H1 (cell line): ENCODE measurements around the gene SRM. TPM values are rescaled to one million over a fixed set of nuclear protein-coding genes. Genes with fewer than 3 reads are reported as not detected.

ENCODE experiments used
- EZH2 ChIP-seq: fragments of 200-600 bp; sonication (generic); IDR thresholded peaks from 2 replicates; pipeline ENCODE4 v1.7.1; 2012; ENCODE audit warnings: low read depth, mild to moderate bottlenecking, moderate library complexity, low read length, inconsistent platforms; ENCODE audit not compliant: severe bottlenecking
- JUND ChIP-seq: IDR thresholded peaks from 2 replicates; pipeline ENCODE4 v1.6.1; 2011; ENCODE audit warnings: mild to moderate bottlenecking, improper control_type of control experiment, low read length
- KDM5A ChIP-seq: fragments of 200-600 bp; IDR thresholded peaks from 2 replicates; pipeline ENCODE4 v1.7.1; 2012; ENCODE audit warnings: mild to moderate bottlenecking, low read length, inconsistent platforms, mixed read lengths
- PHF8 ChIP-seq: fragments of 200-600 bp; sonication (generic); conservative IDR thresholded peaks from 2 replicates; pipeline ENCODE4 v1.7.1; 2012; ENCODE audit warnings: low read depth, mild to moderate bottlenecking, inconsistent platforms, low read length, moderate library complexity
- RFX5 ChIP-seq: IDR thresholded peaks from 2 replicates; pipeline ENCODE4 v1.6.1; 2011; ENCODE audit warnings: low read depth, low read length, improper control_type of control experiment, borderline replicate concordance
- SIX5 ChIP-seq: IDR thresholded peaks from 2 replicates; pipeline ENCODE4 v1.6.1; 2011; ENCODE audit warnings: mild to moderate bottlenecking, low read depth, low read length
- SP1 ChIP-seq: IDR thresholded peaks from 2 replicates; pipeline ENCODE4 v1.6.1; 2011; ENCODE audit warnings: low read depth, low read length
- TCF12 ChIP-seq: IDR thresholded peaks from 2 replicates; pipeline ENCODE4 v1.6.1; 2011; ENCODE audit warnings: low read depth, mild to moderate bottlenecking, low read length
- polyA plus RNA-seq, 7 experiments: library from polyadenylated mRNA; depleted of rRNA in 3 of 7; stranded (reverse) in 5 of 7; unstranded in 2 of 7; fragments of >200 nt in 5 of 7; fragments of 200-250 nt in 2 of 7; gene quantifications; 1 replicate in 5 of 7; 2 replicates in 1 of 7; 4 replicates in 1 of 7; pipeline versions ENCODE4 v1.2.1 to v1.2.3, GENCODE V29; 2011 to 2013; ENCODE audit warnings: missing spikeins in 2 of 7, mixed read lengths in 2 of 7
- total RNA-seq: library from RNA; stranded (reverse); fragmentation: NEBNext Ultra II Directional; extraction: Animal tissue kit (Norgen Biotek cat#: 25700); gene quantifications from 2 replicates; pipeline ENCODE4 v1.2.1, GENCODE V29; 2021
- TF ChIP-seq, protein P1 (sequence below): fragments of 300-600 bp; sonication (generic); IDR thresholded peaks from 2 replicates; pipeline ENCODE4 v1.7.1; 2012; ENCODE audit warnings: low read length, moderate library complexity, mild to moderate bottlenecking, inconsistent platforms; ENCODE audit not compliant: insufficient replicate concordance
- TF ChIP-seq, protein P2 (sequence below): IDR thresholded peaks from 2 replicates; pipeline ENCODE4 v1.6.1; 2012; ENCODE audit warnings: low read length, inconsistent platforms

SRM gene
- total and polyA plus RNA-seq, 2 of the 8 experiments (the other 6 are each of a cell fraction or from before 2014, with no cell fraction given), result 110 to 208 TPM

DNA sequence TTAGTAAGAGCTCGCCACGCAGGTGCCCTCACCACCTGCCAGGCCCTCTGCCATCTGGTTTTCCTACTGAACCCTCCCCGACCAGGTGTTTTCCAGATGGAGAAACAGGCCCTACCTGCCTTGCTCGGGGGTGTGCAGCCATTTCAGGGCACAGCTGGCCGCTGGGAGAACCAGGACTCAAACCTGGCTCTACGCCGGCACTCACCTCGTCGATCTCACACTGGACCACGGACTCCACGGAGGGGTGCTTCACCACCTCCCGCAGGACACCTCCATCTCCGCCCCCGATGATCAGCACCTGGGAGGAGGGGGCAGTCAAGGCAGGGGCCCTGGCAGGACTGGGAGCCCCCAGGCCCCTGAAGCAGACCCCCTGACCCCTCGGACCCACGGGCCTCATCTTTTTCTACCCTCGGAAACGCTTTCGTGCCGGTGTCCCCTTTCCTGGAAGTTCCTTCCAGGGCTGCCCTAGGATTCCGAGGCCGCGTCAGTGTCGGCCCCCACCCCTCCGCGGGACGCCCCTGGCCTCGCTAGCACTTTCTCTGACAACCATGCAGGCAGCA is 1.1 kb downstream of the SRM start (continued):
- TF ChIP-seq, protein P1, sequence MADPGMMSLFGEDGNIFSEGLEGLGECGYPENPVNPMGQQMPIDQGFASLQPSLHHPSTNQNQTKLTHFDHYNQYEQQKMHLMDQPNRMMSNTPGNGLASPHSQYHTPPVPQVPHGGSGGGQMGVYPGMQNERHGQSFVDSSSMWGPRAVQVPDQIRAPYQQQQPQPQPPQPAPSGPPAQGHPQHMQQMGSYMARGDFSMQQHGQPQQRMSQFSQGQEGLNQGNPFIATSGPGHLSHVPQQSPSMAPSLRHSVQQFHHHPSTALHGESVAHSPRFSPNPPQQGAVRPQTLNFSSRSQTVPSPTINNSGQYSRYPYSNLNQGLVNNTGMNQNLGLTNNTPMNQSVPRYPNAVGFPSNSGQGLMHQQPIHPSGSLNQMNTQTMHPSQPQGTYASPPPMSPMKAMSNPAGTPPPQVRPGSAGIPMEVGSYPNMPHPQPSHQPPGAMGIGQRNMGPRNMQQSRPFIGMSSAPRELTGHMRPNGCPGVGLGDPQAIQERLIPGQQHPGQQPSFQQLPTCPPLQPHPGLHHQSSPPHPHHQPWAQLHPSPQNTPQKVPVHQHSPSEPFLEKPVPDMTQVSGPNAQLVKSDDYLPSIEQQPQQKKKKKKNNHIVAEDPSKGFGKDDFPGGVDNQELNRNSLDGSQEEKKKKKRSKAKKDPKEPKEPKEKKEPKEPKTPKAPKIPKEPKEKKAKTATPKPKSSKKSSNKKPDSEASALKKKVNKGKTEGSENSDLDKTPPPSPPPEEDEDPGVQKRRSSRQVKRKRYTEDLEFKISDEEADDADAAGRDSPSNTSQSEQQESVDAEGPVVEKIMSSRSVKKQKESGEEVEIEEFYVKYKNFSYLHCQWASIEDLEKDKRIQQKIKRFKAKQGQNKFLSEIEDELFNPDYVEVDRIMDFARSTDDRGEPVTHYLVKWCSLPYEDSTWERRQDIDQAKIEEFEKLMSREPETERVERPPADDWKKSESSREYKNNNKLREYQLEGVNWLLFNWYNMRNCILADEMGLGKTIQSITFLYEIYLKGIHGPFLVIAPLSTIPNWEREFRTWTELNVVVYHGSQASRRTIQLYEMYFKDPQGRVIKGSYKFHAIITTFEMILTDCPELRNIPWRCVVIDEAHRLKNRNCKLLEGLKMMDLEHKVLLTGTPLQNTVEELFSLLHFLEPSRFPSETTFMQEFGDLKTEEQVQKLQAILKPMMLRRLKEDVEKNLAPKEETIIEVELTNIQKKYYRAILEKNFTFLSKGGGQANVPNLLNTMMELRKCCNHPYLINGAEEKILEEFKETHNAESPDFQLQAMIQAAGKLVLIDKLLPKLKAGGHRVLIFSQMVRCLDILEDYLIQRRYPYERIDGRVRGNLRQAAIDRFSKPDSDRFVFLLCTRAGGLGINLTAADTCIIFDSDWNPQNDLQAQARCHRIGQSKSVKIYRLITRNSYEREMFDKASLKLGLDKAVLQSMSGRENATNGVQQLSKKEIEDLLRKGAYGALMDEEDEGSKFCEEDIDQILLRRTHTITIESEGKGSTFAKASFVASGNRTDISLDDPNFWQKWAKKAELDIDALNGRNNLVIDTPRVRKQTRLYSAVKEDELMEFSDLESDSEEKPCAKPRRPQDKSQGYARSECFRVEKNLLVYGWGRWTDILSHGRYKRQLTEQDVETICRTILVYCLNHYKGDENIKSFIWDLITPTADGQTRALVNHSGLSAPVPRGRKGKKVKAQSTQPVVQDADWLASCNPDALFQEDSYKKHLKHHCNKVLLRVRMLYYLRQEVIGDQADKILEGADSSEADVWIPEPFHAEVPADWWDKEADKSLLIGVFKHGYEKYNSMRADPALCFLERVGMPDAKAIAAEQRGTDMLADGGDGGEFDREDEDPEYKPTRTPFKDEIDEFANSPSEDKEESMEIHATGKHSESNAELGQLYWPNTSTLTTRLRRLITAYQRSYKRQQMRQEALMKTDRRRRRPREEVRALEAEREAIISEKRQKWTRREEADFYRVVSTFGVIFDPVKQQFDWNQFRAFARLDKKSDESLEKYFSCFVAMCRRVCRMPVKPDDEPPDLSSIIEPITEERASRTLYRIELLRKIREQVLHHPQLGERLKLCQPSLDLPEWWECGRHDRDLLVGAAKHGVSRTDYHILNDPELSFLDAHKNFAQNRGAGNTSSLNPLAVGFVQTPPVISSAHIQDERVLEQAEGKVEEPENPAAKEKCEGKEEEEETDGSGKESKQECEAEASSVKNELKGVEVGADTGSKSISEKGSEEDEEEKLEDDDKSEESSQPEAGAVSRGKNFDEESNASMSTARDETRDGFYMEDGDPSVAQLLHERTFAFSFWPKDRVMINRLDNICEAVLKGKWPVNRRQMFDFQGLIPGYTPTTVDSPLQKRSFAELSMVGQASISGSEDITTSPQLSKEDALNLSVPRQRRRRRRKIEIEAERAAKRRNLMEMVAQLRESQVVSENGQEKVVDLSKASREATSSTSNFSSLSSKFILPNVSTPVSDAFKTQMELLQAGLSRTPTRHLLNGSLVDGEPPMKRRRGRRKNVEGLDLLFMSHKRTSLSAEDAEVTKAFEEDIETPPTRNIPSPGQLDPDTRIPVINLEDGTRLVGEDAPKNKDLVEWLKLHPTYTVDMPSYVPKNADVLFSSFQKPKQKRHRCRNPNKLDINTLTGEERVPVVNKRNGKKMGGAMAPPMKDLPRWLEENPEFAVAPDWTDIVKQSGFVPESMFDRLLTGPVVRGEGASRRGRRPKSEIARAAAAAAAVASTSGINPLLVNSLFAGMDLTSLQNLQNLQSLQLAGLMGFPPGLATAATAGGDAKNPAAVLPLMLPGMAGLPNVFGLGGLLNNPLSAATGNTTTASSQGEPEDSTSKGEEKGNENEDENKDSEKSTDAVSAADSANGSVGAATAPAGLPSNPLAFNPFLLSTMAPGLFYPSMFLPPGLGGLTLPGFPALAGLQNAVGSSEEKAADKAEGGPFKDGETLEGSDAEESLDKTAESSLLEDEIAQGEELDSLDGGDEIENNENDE, result no peak
- TF ChIP-seq RFX5 (no peak), SP1 (no peak), KDM5A (no peak), SIX5 (no peak), PHF8 (no peak), JUND (no peak), EZH2 (no peak), TCF12 (no peak)
- TF ChIP-seq, protein P2, sequence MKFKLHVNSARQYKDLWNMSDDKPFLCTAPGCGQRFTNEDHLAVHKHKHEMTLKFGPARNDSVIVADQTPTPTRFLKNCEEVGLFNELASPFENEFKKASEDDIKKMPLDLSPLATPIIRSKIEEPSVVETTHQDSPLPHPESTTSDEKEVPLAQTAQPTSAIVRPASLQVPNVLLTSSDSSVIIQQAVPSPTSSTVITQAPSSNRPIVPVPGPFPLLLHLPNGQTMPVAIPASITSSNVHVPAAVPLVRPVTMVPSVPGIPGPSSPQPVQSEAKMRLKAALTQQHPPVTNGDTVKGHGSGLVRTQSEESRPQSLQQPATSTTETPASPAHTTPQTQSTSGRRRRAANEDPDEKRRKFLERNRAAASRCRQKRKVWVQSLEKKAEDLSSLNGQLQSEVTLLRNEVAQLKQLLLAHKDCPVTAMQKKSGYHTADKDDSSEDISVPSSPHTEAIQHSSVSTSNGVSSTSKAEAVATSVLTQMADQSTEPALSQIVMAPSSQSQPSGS, result no peak
